K562 (cell line): ENCODE measurements around the gene SLC4A3. TPM values are rescaled to one million over a fixed set of nuclear protein-coding genes. Genes with fewer than 3 reads are reported as not detected.

Experiments
- CAMTA2 ChIP-seq: fragments of 250-450 bp; sonication (Bioruptor Pico); conservative IDR thresholded peaks from 2 replicates; pipeline ENCODE4 v1.5.1; 2022
- E2F1 ChIP-seq: sonication (generic); formaldehyde crosslinking; IDR thresholded peaks from 2 replicates; pipeline ENCODE4 v1.8.1; 2023; ENCODE audit warnings: mild to moderate bottlenecking, missing genetic modification reagents, moderate library complexity
- EP300 ChIP-seq: IDR thresholded peaks from 2 replicates; pipeline ENCODE4 v1.6.1; 2012; ENCODE audit warnings: low read length, improper control_type of control experiment
- FOSL1 ChIP-seq: fragments of 200-800 bp; sonication (Bioruptor generic); conservative IDR thresholded peaks from 2 replicates; pipeline ENCODE4 v1.6.1; 2016; ENCODE audit warnings: missing genetic modification characterization, missing compliant biosample characterization
- GABPA ChIP-seq: fragments of 200-800 bp; sonication (Bioruptor generic); conservative IDR thresholded peaks from 2 replicates; pipeline ENCODE4 v1.6.1; 2016; ENCODE audit warnings: low read depth, missing genetic modification characterization, missing compliant biosample characterization
- GABPB1 ChIP-seq: sonication (generic); formaldehyde crosslinking; IDR thresholded peaks from 2 replicates; pipeline ENCODE4 v1.8.0; 2022; ENCODE audit warnings: mild to moderate bottlenecking, missing genetic modification reagents
- HOXB6 ChIP-seq: fragments of 250-450 bp; sonication (Bioruptor Pico); IDR thresholded peaks from 2 replicates; pipeline ENCODE4 v1.5.1; 2022; ENCODE audit warnings: mild to moderate bottlenecking, borderline replicate concordance
- MCM2 ChIP-seq: fragments of 450-650 bp; IDR thresholded peaks from 2 replicates; pipeline ENCODE4 v1.6.1; 2017; ENCODE audit warnings: low read depth, mild to moderate bottlenecking
- MEIS2 ChIP-seq: fragments of 450-650 bp; IDR thresholded peaks from 2 replicates; pipeline ENCODE4 v1.6.1; 2014; ENCODE audit warnings: mild to moderate bottlenecking; ENCODE audit not compliant: partially characterized antibody
- MLX ChIP-seq, 2 experiments: fragments of 450-650 bp in 1 of 2; sonication (generic) in 1 of 2; formaldehyde crosslinking; conservative IDR thresholded peaks; 2 replicates each; pipeline versions ENCODE4 v1.4.0 to v1.8.1; 2020 to 2022; ENCODE audit warnings: mild to moderate bottlenecking in 1 of 2, missing genetic modification reagents in 1 of 2
- NCOA1 ChIP-seq: fragments of 450-650 bp; IDR thresholded peaks from 2 replicates; pipeline ENCODE4 v1.6.1; 2016; ENCODE audit warnings: low read depth
- NCOA4 ChIP-seq: fragments of 450-650 bp; IDR thresholded peaks from 2 replicates; pipeline ENCODE4 v1.6.1; 2018; ENCODE audit warnings: mild to moderate bottlenecking; ENCODE audit not compliant: partially characterized antibody
- NFIX ChIP-seq: fragments of 250-450 bp; sonication (Bioruptor Pico); IDR thresholded peaks from 2 replicates; pipeline ENCODE4 v1.4.0; 2020; ENCODE audit warnings: low read depth, mild to moderate bottlenecking, moderate library complexity
- PURB ChIP-seq: sonication (generic); formaldehyde crosslinking; IDR thresholded peaks from 2 replicates; pipeline ENCODE4 v1.9.0; 2021; ENCODE audit warnings: low read depth, mild to moderate bottlenecking, missing genetic modification reagents
- RB1 ChIP-seq: fragments of 450-650 bp; IDR thresholded peaks from 2 replicates; pipeline ENCODE4 v1.6.1; 2017; ENCODE audit warnings: low read depth, mild to moderate bottlenecking
- SAFB ChIP-seq: fragments of 200-400 bp; formaldehyde crosslinking; IDR thresholded peaks from 2 replicates; pipeline ENCODE4 v1.6.1; 2017; ENCODE audit warnings: low read depth, low read length, borderline replicate concordance
- SRF ChIP-seq, 2 experiments: fragments of 250-450, 450-650 bp in 1 of 2; sonication (Bioruptor Pico) in 1 of 2; sonication (generic) in 1 of 2; formaldehyde crosslinking; IDR thresholded peaks; 2 replicates each; pipeline versions ENCODE4 v1.5.0 to v1.5.1; 2020 to 2022; ENCODE audit warnings: mild to moderate bottlenecking in 1 of 2, missing genetic modification reagents in 1 of 2
- SRSF1 ChIP-seq: fragments of 200-400 bp; formaldehyde crosslinking; IDR thresholded peaks from 2 replicates; pipeline ENCODE4 v1.6.1; 2017; ENCODE audit warnings: mild to moderate bottlenecking, low read depth, low read length, moderate library complexity
- SUPT5H ChIP-seq: fragments of 450-650 bp; IDR thresholded peaks from 2 replicates; pipeline ENCODE4 v1.6.1; 2016
- TGIF2 ChIP-seq: sonication (generic); formaldehyde crosslinking; IDR thresholded peaks from 2 replicates; pipeline ENCODE4 v1.8.1; 2022; ENCODE audit warnings: mild to moderate bottlenecking, missing genetic modification reagents, moderate library complexity
- UBTF ChIP-seq, 2 experiments: IDR thresholded peaks; 2 replicates each; pipeline ENCODE4 v1.6.1; 2012; ENCODE audit warnings: improper control_type of control experiment in 2 of 2, low read depth in 2 of 2, low read length in 2 of 2, borderline replicate concordance in 1 of 2
- ZC3H4 ChIP-seq: sonication (generic); formaldehyde crosslinking; IDR thresholded peaks from 2 replicates; pipeline ENCODE4 v1.9.0; 2021; ENCODE audit warnings: missing genetic modification reagents, borderline replicate concordance
- ZNF12 ChIP-seq: sonication (generic); formaldehyde crosslinking; IDR thresholded peaks from 2 replicates; pipeline ENCODE4 v1.4.0; 2020; ENCODE audit warnings: mild to moderate bottlenecking, missing genetic modification reagents
- ZNF197 ChIP-seq: fragments of 200-800 bp; sonication (Bioruptor generic); IDR thresholded peaks from 2 replicates; pipeline ENCODE4 v1.6.1; 2016; ENCODE audit warnings: low read depth, missing genetic modification characterization, missing compliant biosample characterization
- polyA plus RNA-seq, 8 experiments: library from polyadenylated mRNA; depleted of rRNA in 4 of 8; stranded (reverse) in 5 of 8; unstranded in 3 of 8; fragments of >200 nt; fragmentation: Nextera tagmentation in 2 of 8; fragmentation: Illumina TruSeq in 1 of 8; extraction: Ambion mirVana in 2 of 8; extraction: Trizol in 1 of 8; gene quantifications; 2 replicates each; pipeline versions ENCODE4 v1.2.1 to v1.2.3, GENCODE V29; 2011 to 2014; ENCODE audit warnings: inconsistent platforms in 1 of 8, missing spikeins in 1 of 8
- total RNA-seq, 7 experiments: library from RNA; depleted of rRNA in 6 of 7; stranded (reverse); fragments of >200 nt in 6 of 7; fragmentation: Illumina TruSeq in 2 of 7; extraction: Trizol in 2 of 7; gene quantifications; 2 replicates each; pipeline versions ENCODE4 v1.2.1 to v1.2.3, GENCODE V29; 2011 to 2021; ENCODE audit warnings: low replicate concordance in 1 of 7

Gene SLC4A3
- total and polyA plus RNA-seq, 9 of the 15 experiments (the other 6 are each of a cell fraction or from before 2014, with no cell fraction given), result 0.04 to 0.31 (median 0.16) TPM; not detected in 5

GRCh38 chr2:219597552-219598307 is 29.7 kb upstream of the SLC4A3 start, which contains the start of gene STK11IP (continued):
- TF ChIP-seq UBTF (IDR thresholded peaks at IDR 0.05; ENCODE audit: borderline replicate concordance in 1 of 2, low read depth in 2 of 2, low read length in 2 of 2), result 0 out of 4 replicates have a peak, but pooled peaks of 1 of the 2 experiments have one; percentile 58
- no peak for TF ChIP-seq NCOA4
- TF ChIP-seq GABPB1 (CRISPR knock-in tag), result peak; percentile 94
- TF ChIP-seq MCM2, result no peak
- peak; percentile 97 for TF ChIP-seq GABPA (tag)
- TF ChIP-seq SRF (CRISPR knock-in tag; IDR thresholded peaks at IDR 0.05), result no peak
- no peak for TF ChIP-seq ZC3H4 (CRISPR knock-in tag)
- TF ChIP-seq EP300, result no peak; the same call in 1 of the 2 replicates
- TF ChIP-seq ZNF12 (CRISPR knock-in tag), result peak; percentile 76; the same call in 1 of the 2 replicates
- TF ChIP-seq NFIX (CRISPR knock-in tag), result no peak
- peak; percentile 85 for TF ChIP-seq SUPT5H
- TF ChIP-seq SRSF1, result no peak
- TF ChIP-seq TGIF2, result no peak
- TF ChIP-seq CAMTA2, result no peak
- TF ChIP-seq MLX (CRISPR knock-in tag; conservative IDR thresholded peaks at IDR 0.05), result no peak
- peak; percentile 74 for TF ChIP-seq NCOA1
- no peak for TF ChIP-seq ZNF197 (CRISPR knock-in tag)
- no peak for TF ChIP-seq SAFB
- TF ChIP-seq MEIS2, result peak; percentile 80
- peak; percentile 50; the same call in 1 of the 2 replicates for TF ChIP-seq RB1
- no peak for TF ChIP-seq E2F1 (CRISPR knock-in tag)
- TF ChIP-seq HOXB6 (CRISPR knock-in tag), result no peak
- TF ChIP-seq PURB (CRISPR knock-in tag), result no peak
- no peak for TF ChIP-seq FOSL1 (tag)
